ENCODE results near the gene MAEL.

MAEL gene

DNA sequence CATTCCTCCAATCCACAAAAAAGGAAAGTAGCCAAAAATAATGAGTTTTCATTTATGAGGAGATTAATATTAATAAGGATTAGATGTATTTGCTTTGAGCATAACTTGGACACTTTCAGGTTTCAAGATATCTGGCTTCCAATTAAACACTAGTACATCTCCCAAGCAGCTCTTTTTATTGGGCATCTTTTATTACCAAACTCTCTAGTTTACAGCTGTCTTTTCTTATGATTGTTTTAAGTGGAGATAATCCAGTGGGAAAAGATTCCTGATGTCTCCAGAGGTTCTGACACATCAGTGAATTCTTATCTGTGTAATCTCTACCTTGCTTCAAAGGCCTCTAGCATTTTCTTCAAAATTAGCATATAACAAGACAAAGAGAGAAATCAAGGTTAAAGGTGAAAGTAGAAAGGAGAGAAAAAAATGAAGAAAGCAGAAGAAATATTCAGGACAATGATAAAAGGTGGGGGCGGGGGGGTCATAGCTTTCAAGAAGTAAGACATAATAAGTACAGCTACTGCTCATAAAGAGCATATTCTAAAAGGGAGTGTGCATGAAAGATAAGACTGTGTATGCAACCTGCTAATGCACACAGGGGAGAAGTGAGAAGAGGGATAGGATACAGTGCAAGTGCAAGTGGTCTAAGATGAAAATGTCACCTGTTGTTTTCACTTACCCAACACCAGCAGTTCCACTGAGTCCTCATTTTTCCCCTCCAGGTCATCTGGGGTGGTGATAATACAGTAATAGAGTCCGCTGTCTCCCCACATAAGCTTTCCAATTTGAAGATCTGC is 32.8 kb upstream of the MAEL start:
- TF ChIP-seq POLR2AphosphoS5 (IDR thresholded peaks at IDR 0.05; ENCODE audit: low read depth, low read length), result no peak
- no peak for TF ChIP-seq SIN3A (IDR thresholded peaks at IDR 0.05; ENCODE audit: borderline replicate concordance, insufficient read depth, low read length)
- TF ChIP-seq, protein P1, sequence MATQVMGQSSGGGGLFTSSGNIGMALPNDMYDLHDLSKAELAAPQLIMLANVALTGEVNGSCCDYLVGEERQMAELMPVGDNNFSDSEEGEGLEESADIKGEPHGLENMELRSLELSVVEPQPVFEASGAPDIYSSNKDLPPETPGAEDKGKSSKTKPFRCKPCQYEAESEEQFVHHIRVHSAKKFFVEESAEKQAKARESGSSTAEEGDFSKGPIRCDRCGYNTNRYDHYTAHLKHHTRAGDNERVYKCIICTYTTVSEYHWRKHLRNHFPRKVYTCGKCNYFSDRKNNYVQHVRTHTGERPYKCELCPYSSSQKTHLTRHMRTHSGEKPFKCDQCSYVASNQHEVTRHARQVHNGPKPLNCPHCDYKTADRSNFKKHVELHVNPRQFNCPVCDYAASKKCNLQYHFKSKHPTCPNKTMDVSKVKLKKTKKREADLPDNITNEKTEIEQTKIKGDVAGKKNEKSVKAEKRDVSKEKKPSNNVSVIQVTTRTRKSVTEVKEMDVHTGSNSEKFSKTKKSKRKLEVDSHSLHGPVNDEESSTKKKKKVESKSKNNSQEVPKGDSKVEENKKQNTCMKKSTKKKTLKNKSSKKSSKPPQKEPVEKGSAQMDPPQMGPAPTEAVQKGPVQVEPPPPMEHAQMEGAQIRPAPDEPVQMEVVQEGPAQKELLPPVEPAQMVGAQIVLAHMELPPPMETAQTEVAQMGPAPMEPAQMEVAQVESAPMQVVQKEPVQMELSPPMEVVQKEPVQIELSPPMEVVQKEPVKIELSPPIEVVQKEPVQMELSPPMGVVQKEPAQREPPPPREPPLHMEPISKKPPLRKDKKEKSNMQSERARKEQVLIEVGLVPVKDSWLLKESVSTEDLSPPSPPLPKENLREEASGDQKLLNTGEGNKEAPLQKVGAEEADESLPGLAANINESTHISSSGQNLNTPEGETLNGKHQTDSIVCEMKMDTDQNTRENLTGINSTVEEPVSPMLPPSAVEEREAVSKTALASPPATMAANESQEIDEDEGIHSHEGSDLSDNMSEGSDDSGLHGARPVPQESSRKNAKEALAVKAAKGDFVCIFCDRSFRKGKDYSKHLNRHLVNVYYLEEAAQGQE (IDR thresholded peaks at IDR 0.05; ENCODE audit: insufficient read depth in 1 of 2, low read depth in 2 of 2, low read length in 2 of 2), result no peak
- TF ChIP-seq TAF1 (IDR thresholded peaks at IDR 0.05; ENCODE audit: borderline replicate concordance, insufficient read depth, low read length), result no peak
- no peak for TF ChIP-seq FOXP2 (optimal IDR thresholded peaks at IDR 0.05; ENCODE audit: borderline replicate concordance, extremely low read depth, extremely low read length, insufficient read depth)

DNA sequence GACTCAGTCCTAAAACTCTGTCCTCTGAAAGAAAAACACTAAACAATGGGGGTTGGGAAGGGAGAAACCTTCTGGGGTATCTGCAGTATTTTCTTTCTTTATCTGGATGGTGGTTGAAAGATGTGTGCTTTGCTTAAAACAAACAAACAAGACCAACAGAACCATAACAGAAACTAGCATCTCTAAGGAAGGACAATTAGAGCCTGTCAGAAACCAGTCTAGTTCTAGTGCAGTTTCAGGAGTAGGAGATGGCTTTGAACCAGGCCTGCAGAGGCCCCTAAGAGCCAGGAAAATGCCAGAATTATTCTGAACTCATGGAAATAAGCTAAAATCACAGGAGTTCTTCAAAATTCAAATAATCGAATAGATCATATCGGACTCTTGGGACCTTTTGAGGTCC is 32.2 kb upstream of the MAEL start:
- no peak for TF ChIP-seq FOXP2 (optimal IDR thresholded peaks at IDR 0.05; ENCODE audit: borderline replicate concordance, extremely low read depth, extremely low read length, insufficient read depth)
- no peak for TF ChIP-seq SIN3A (IDR thresholded peaks at IDR 0.05; ENCODE audit: borderline replicate concordance, insufficient read depth, low read length)
- TF ChIP-seq POLR2AphosphoS5 (IDR thresholded peaks at IDR 0.05; ENCODE audit: low read depth, low read length), result no peak
- TF ChIP-seq TAF1 (IDR thresholded peaks at IDR 0.05; ENCODE audit: borderline replicate concordance, insufficient read depth, low read length), result no peak
- TF ChIP-seq, protein P1 (IDR thresholded peaks at IDR 0.05; ENCODE audit: insufficient read depth in 1 of 2, low read depth in 2 of 2, low read length in 2 of 2), result no peak

DNA sequence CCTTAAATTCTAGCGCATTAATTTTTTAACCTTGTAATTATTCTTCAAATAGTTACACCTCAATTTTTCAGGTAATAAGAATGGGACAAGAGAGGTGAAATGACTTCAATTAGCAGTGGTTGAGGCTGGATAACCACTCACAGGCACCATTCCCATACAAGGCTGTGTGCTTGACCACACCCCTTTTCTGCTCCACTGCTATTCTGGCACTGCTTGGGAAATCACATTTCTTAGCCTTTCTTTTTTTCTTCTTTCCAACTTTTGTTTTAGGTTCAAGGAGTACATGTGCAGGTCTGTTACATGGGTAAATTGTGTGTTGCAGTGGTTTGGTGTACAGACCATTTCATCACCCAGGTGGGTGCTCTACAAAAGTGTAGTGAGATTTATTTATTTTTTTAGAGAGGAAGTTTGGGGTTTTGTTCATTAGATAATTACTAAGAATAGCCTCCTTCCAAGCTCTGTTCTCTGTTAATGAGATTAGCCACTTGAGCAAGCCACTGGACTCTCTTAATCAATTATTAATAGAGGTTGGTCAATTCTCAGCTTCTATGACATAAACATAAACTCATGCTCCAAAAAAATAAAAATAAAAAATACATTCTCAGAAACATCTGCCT is 28.1 kb upstream of the MAEL start:
- TF ChIP-seq TAF1 (IDR thresholded peaks at IDR 0.05; ENCODE audit: borderline replicate concordance, insufficient read depth, low read length) (no peak), POLR2AphosphoS5 (IDR thresholded peaks at IDR 0.05; ENCODE audit: low read depth, low read length) (no peak), SIN3A (IDR thresholded peaks at IDR 0.05; ENCODE audit: borderline replicate concordance, insufficient read depth, low read length) (no peak), FOXP2 (optimal IDR thresholded peaks at IDR 0.05; ENCODE audit: borderline replicate concordance, extremely low read depth, extremely low read length, insufficient read depth) (no peak)
- TF ChIP-seq, protein P1 (IDR thresholded peaks at IDR 0.05; ENCODE audit: insufficient read depth in 1 of 2, low read depth in 2 of 2, low read length in 2 of 2), result no peak

DNA sequence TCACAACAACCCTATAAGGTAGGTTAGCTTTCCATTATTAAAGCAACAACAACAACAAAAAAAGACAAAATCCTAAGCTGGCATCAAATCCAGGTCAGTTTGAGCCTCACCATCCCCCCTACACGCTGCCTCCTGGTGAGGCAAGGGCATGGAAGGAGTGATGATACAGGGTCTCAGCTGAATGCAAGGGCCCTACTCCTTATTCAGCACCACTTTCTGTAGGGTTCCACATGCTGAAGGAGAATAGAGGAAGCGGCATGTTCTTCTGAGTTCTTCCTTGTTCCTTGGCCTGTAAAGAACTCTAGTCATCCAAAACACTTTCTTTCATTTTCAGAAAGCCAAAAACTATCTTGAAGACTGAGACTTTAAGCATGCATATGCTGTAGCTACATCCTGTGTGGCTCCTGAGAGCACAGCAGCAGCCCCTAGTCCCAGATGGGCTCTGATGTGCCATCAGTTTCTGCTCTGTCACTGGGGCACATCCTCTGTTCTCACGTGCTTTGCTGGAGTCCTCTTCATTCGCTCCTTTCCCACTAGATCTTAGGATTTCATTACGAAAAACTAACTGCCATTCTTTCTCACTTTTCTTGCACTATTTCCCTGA is 19.9 kb upstream of the MAEL start:
- TF ChIP-seq POLR2AphosphoS5 (IDR thresholded peaks at IDR 0.05; ENCODE audit: low read depth, low read length), result no peak
- no peak for TF ChIP-seq FOXP2 (optimal IDR thresholded peaks at IDR 0.05; ENCODE audit: borderline replicate concordance, extremely low read depth, extremely low read length, insufficient read depth)
- no peak for TF ChIP-seq SIN3A (IDR thresholded peaks at IDR 0.05; ENCODE audit: borderline replicate concordance, insufficient read depth, low read length)
- TF ChIP-seq, protein P1 (IDR thresholded peaks at IDR 0.05; ENCODE audit: insufficient read depth in 1 of 2, low read depth in 2 of 2, low read length in 2 of 2), result no peak
- no peak for TF ChIP-seq TAF1 (IDR thresholded peaks at IDR 0.05; ENCODE audit: borderline replicate concordance, insufficient read depth, low read length)

Measured in PFSK-1 (cell line).